Gastrocnemius medialis (tissue), 4 donors: ENCODE data around the gene GPS2.

Experiments
- CTCF ChIP-seq, 5 experiments: fragments of 450-650 bp in 3 of 5; fragments of 200-600 bp in 2 of 5; sonication (generic) in 2 of 5; IDR thresholded peaks in 4 of 5; conservative IDR thresholded peaks in 1 of 5; 1 replicate in 4 of 5; 2 replicates in 1 of 5; pipeline ENCODE4 v1.5.1; 2016 to 2019; ENCODE audit warnings: antibody characterized with exemption in 5 of 5, mild to moderate bottlenecking in 3 of 5, moderate library complexity in 3 of 5
- POLR2A ChIP-seq, 2 donors: fragments of 450-650 bp; IDR thresholded peaks; one replicate each; pipeline ENCODE4 v1.6.1; 2017; ENCODE audit warnings: antibody characterized with exemption in 2 of 2, mild to moderate bottlenecking in 2 of 2, moderate library complexity in 2 of 2

GRCh38 chr17:7281953-7282751 is 33.0 kb downstream of the GPS2 start:
- TF ChIP-seq CTCF (IDR thresholded peaks at IDR 0.05 in 4 of 5, conservative IDR thresholded peaks at IDR 0.05 in 1 of 5) (no peak), POLR2A (IDR thresholded peaks at IDR 0.05) (peak; percentile 46 to 47)
